Prostate gland (tissue), 2 donors: ENCODE results near the gene KRTAP9-9. TPM values are rescaled to one million over a fixed set of nuclear protein-coding genes. Genes with fewer than 3 reads are reported as not detected.
"Not testable (repeated sequence)": the region's sequence is repeated elsewhere in the genome, so short reads cannot be mapped to it uniquely, and the experiment has no call there.

Experiments
- DNase-seq: peaks from one replicate; pipeline ENCODE4 v3.0.0-alpha.2; 2019; ENCODE audit warnings: low spot score
- H3K27ac ChIP-seq, 2 donors: fragments of 200-600 bp; sonication (generic); 2 replicates each; pipeline ENCODE4 v1.5.1; 2017 to 2019
- H3K27me3 ChIP-seq: fragments of 200-600 bp; sonication (generic); replicated peaks from 2 replicates; pipeline ENCODE4 v1.5.1; 2019; ENCODE audit not compliant: insufficient read depth
- H3K36me3 ChIP-seq, 2 donors: fragments of 200-600 bp; sonication (generic); 1 replicate in 1 of 2; 2 replicates in 1 of 2; pipeline versions ENCODE4 v1.5.1 to v1.8.1; 2017 to 2019
- H3K4me1 ChIP-seq: fragments of 200-600 bp; sonication (generic); replicated peaks from 2 replicates; pipeline ENCODE4 v1.5.1; 2019
- H3K4me3 ChIP-seq, 2 donors: fragments of 200-600 bp; sonication (generic); 2 replicates each; pipeline ENCODE4 v1.5.1; 2017 to 2019
- H3K9me3 ChIP-seq: fragments of 200-600 bp; sonication (generic); 2 replicates; pipeline ENCODE4 v1.5.1; 2017
- POLR2A ChIP-seq: fragments of 450-650 bp; IDR thresholded peaks from one replicate; pipeline ENCODE4 v1.6.1; 2016; ENCODE audit warnings: antibody characterized with exemption, mild to moderate bottlenecking
- POLR2AphosphoS5 ChIP-seq: sonication (generic); formaldehyde crosslinking; IDR thresholded peaks from one replicate; pipeline ENCODE4 v1.6.1; 2017; ENCODE audit warnings: antibody characterized with exemption
- WGBS: methylation state at CpG from one replicate; pipeline ENCODE4 v1.1.5; 2018; 5-methylcytosine and 5-hydroxymethylcytosine counted together
- intact Hi-C: fragments of 100-400 bp; cut with DNase I; formaldehyde crosslinking; loops from one replicate; pipeline ENCODE4 v1.14.2; 2022
- total RNA-seq, 2 donors: library from RNA; depleted of rRNA; stranded (reverse); fragments of >200 nt; gene quantifications; one replicate each; pipeline ENCODE4 v1.1.0, GENCODE V29; 2016
- TF ChIP-seq, protein P1 (sequence below), 4 experiments: fragments of 200-600 bp in 2 of 4; fragments of 450-650 bp in 2 of 4; sonication (generic) in 2 of 4; IDR thresholded peaks; 1 replicate in 3 of 4; 2 replicates in 1 of 4; pipeline ENCODE4 v1.5.1; 2016 to 2019; ENCODE audit warnings: antibody characterized with exemption in 4 of 4, mild to moderate bottlenecking in 2 of 4, moderate library complexity in 2 of 4

The KRTAP9-9 gene
- total RNA-seq, 2 donors from 2014 or later: not detected

- H3K4me3 ChIP-seq: no peak overlapping the region
- intact Hi-C loops: no loop called here
- no peaks in the 10 kb centered on the region for H3K4me1 ChIP-seq
- no peaks in the 10 kb centered on the region for H3K9me3 ChIP-seq
- DNase-seq: no peak
- H3K27ac ChIP-seq: no peak overlapping the region
- no peaks in the 10 kb centered on the region for H3K36me3 ChIP-seq
- TF ChIP-seq POLR2AphosphoS5 (no peak), POLR2A (no peak)
- TF ChIP-seq, protein P1, sequence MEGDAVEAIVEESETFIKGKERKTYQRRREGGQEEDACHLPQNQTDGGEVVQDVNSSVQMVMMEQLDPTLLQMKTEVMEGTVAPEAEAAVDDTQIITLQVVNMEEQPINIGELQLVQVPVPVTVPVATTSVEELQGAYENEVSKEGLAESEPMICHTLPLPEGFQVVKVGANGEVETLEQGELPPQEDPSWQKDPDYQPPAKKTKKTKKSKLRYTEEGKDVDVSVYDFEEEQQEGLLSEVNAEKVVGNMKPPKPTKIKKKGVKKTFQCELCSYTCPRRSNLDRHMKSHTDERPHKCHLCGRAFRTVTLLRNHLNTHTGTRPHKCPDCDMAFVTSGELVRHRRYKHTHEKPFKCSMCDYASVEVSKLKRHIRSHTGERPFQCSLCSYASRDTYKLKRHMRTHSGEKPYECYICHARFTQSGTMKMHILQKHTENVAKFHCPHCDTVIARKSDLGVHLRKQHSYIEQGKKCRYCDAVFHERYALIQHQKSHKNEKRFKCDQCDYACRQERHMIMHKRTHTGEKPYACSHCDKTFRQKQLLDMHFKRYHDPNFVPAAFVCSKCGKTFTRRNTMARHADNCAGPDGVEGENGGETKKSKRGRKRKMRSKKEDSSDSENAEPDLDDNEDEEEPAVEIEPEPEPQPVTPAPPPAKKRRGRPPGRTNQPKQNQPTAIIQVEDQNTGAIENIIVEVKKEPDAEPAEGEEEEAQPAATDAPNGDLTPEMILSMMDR (IDR thresholded peaks at IDR 0.05): no peak
- H3K27me3 ChIP-seq: no peaks in the 10 kb centered on the region
- WGBS: 91% methylated on average over 6 of the region's 6 CpGs
Observed at GRCh38 chr17:41226051-41226450, 29.1 kb upstream of the KRTAP9-9 start.

- H3K4me3 ChIP-seq, H3K27me3 ChIP-seq, H3K36me3 ChIP-seq, H3K27ac ChIP-seq, DNase-seq, intact Hi-C loops, H3K9me3 ChIP-seq, H3K4me1 ChIP-seq: not testable (repeated sequence)
- WGBS: 77% methylated on average over 3 of the region's 4 CpGs
Observed at GRCh38 chr17:41226598-41227095, 28.5 kb upstream of the KRTAP9-9 start, which contains the start of gene KRTAP9-2. KRTAP9-2 (plus strand) TSS chr17:41226648; CDS start chr17:41226655, 7 bp downstream.

GRCh38 chr17:41230094-41230493, 25.1 kb upstream of the KRTAP9-9 start:
- TF ChIP-seq POLR2AphosphoS5 (no peak), POLR2A (no peak)
- TF ChIP-seq, protein P1 (IDR thresholded peaks at IDR 0.05): no peak
- H3K9me3 ChIP-seq: no peaks in the 10 kb centered on the region
- no peaks in the 10 kb centered on the region for H3K36me3 ChIP-seq
- DNase-seq: no peak
- H3K27me3 ChIP-seq: no peaks in the 10 kb centered on the region
- intact Hi-C loops: no loop called here
- no peaks in the 10 kb centered on the region for H3K4me1 ChIP-seq
- no peak overlapping the region for H3K4me3 ChIP-seq
- no peak overlapping the region for H3K27ac ChIP-seq

GRCh38 chr17:41231731-41232130, 23.5 kb upstream of the KRTAP9-9 start:
- Histone ChIP-seq H3K9me3 (no peaks in the 10 kb centered on the region), H3K27me3 (no peaks in the 10 kb centered on the region), H3K4me1 (no peaks in the 10 kb centered on the region), H3K27ac (no peak overlapping the region), H3K4me3 (no peak overlapping the region), H3K36me3 (no peaks in the 10 kb centered on the region)
- WGBS: 88% methylated on average over 6 of the region's 6 CpGs
- intact Hi-C loops: no loop called here
- no peak for DNase-seq
- TF ChIP-seq, protein P1 (IDR thresholded peaks at IDR 0.05): no peak
- no peak for TF ChIP-seq POLR2A
- TF ChIP-seq POLR2AphosphoS5: no peak

DNA sequence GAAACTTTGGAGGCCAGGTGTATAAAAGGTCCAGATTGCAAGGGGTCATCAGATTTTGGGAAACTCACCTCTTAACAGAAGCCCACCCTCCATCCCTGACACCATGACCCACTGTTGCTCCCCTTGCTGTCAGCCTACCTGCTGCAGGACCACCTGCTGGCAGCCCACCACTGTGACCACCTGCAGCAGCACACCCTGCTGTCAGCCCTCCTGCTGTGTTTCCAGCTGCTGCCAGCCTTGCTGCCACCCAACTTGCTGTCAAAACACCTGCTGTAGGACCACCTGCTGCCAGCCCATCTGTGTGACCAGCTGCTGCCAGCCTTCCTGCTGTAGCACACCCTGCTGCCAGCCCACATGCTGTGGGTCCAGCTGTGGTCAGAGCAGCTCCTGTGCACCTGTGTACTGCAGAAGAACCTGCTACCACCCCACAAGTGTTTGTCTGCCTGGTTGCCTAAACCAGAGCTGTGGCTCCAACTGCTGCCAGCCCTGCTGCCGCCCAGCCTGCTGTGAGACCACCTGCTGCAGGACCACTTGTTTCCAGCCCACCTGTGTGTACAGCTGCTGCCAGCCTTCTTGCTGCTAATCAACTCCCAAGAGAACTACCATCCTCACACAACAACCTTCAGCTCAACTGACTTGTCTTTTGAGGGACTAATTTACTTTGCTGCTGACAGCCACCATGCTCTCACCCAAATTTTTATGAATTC, 22.6 kb upstream of the KRTAP9-9 start, which contains the start of gene KRTAP9-3:
KRTAP9-3 (plus strand) TSS at position 51 of the 707 bp plus-strand sequence; CDS start at position 104, 53 bp downstream.
- H3K36me3 ChIP-seq, DNase-seq, intact Hi-C loops, H3K4me1 ChIP-seq, H3K4me3 ChIP-seq, H3K27ac ChIP-seq, H3K9me3 ChIP-seq, H3K27me3 ChIP-seq: not testable (repeated sequence)
- 100% methylated on average over 1 of the region's 1 CpG for WGBS

- H3K9me3 ChIP-seq, H3K4me3 ChIP-seq, H3K4me1 ChIP-seq, DNase-seq, H3K27ac ChIP-seq, H3K27me3 ChIP-seq, H3K36me3 ChIP-seq, intact Hi-C loops: not testable (repeated sequence)
- 81% methylated on average over 4 of the region's 4 CpGs for WGBS
Observed at GRCh38 chr17:41237116-41237515, 18.1 kb upstream of the KRTAP9-9 start.

DNA sequence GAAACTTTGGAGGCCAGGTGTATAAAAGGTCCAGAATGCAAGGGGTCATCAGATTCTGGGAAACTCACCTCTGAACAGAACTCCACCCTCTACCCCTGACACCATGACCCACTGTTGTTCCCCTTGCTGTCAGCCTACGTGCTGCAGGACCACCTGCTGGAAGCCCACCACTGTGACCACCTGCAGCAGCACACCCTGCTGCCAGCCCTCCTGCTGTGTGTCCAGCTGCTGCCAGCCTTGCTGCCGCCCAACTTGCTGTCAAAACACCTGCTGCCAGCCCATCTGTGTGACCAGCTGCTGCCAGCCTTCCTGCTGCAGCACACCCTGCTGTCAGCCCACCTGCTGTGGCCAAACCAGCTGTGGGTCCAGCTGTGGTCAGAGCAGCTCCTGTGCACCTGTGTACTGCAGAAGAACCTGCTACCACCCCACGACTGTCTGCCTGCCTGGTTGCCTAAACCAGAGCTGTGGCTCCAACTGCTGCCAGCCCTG, 17.2 kb upstream of the KRTAP9-9 start, which contains the start of gene KRTAP9-8:
KRTAP9-8 (plus strand) TSS at position 51 of the 489 bp plus-strand sequence; CDS start at position 104, 53 bp downstream.
- DNase-seq, H3K27ac ChIP-seq, H3K27me3 ChIP-seq, H3K4me3 ChIP-seq, H3K4me1 ChIP-seq, intact Hi-C loops, H3K9me3 ChIP-seq, H3K36me3 ChIP-seq: not testable (repeated sequence)
- WGBS: 78% methylated on average over 2 of the region's 3 CpGs

GRCh38 chr17:41246995-41247787, 8.0 kb upstream of the KRTAP9-9 start:
- DNase-seq, intact Hi-C loops, H3K4me1 ChIP-seq, H3K27ac ChIP-seq, H3K27me3 ChIP-seq, H3K4me3 ChIP-seq, H3K36me3 ChIP-seq, H3K9me3 ChIP-seq: not testable (repeated sequence)
- 50% methylated on average over 2 of the region's 2 CpGs for WGBS
